HepG2 (cell line): ENCODE data around the gene GDI1. TPM values are rescaled to one million over a fixed set of nuclear protein-coding genes. Genes with fewer than 3 reads are reported as not detected.

Source experiments
- ARID2 ChIP-seq: sonication (generic); formaldehyde crosslinking; IDR thresholded peaks from 2 replicates; pipeline ENCODE4 v1.8.1; 2022; ENCODE audit warnings: mild to moderate bottlenecking, missing genetic modification reagents, borderline replicate concordance
- BHLHE40 ChIP-seq: IDR thresholded peaks from 2 replicates; pipeline ENCODE4 v1.6.1; 2011; ENCODE audit warnings: low read length, improper control_type of control experiment
- EED ChIP-seq: sonication (generic); formaldehyde crosslinking; IDR thresholded peaks from 2 replicates; pipeline ENCODE4 v1.5.0; 2020; ENCODE audit warnings: mild to moderate bottlenecking, missing genetic modification reagents
- ETV5 ChIP-seq: IDR thresholded peaks from 2 replicates; pipeline ENCODE4 v1.6.1; 2018; ENCODE audit warnings: missing biosample characterization, missing genetic modification reagents, inconsistent platforms, borderline replicate concordance
- GZF1 ChIP-seq: sonication (generic); formaldehyde crosslinking; IDR thresholded peaks from 2 replicates; pipeline ENCODE4 v1.5.1; 2020; ENCODE audit warnings: mild to moderate bottlenecking, missing genetic modification reagents
- JDP2 ChIP-seq: sonication (generic); formaldehyde crosslinking; IDR thresholded peaks from 2 replicates; pipeline ENCODE4 v1.8.1; 2022; ENCODE audit warnings: missing genetic modification reagents, borderline replicate concordance
- MTF1 ChIP-seq: sonication (generic); formaldehyde crosslinking; IDR thresholded peaks from 2 replicates; pipeline ENCODE4 v1.5.0; 2020; ENCODE audit warnings: missing genetic modification reagents
- PLRG1 ChIP-seq: fragments of 450-650 bp; conservative IDR thresholded peaks from 2 replicates; pipeline ENCODE4 v1.6.1; 2016
- RBAK ChIP-seq: sonication (generic); formaldehyde crosslinking; IDR thresholded peaks from 2 replicates; pipeline ENCODE4 v1.5.1; 2020; ENCODE audit warnings: mild to moderate bottlenecking, missing genetic modification reagents
- SMAD9 ChIP-seq: sonication (generic); formaldehyde crosslinking; IDR thresholded peaks from 2 replicates; pipeline ENCODE4 v1.5.1; 2020; ENCODE audit warnings: mild to moderate bottlenecking, missing genetic modification reagents
- SYNCRIP ChIP-seq: fragments of 200-400 bp; formaldehyde crosslinking; IDR thresholded peaks from 2 replicates; pipeline ENCODE4 v1.6.1; 2018; ENCODE audit warnings: mild to moderate bottlenecking, low read depth, low read length; ENCODE audit not compliant: insufficient read depth
- TEAD3 ChIP-seq: optimal IDR thresholded peaks from 2 replicates; pipeline ENCODE3; 2016; ENCODE audit warnings: borderline replicate concordance
- XRCC5 ChIP-seq: fragments of 200-400 bp; formaldehyde crosslinking; optimal IDR thresholded peaks from 2 replicates; pipeline ENCODE3; 2017; ENCODE audit warnings: mild to moderate bottlenecking, low read length
- ZBTB7A ChIP-seq: sonication (generic); formaldehyde crosslinking; IDR thresholded peaks from 2 replicates; pipeline ENCODE4 v1.8.0; 2022; ENCODE audit warnings: mild to moderate bottlenecking, missing genetic modification reagents
- ZFP41 ChIP-seq: sonication (generic); formaldehyde crosslinking; IDR thresholded peaks from 2 replicates; pipeline ENCODE4 v1.4.0; 2020; ENCODE audit warnings: mild to moderate bottlenecking, missing genetic modification reagents, borderline replicate concordance
- ZFX ChIP-seq: sonication (generic); formaldehyde crosslinking; IDR thresholded peaks from 2 replicates; pipeline ENCODE4 v1.4.0; 2020; ENCODE audit warnings: mild to moderate bottlenecking, low read depth, missing genetic modification reagents, moderate library complexity
- ZNF143 ChIP-seq: sonication (generic); formaldehyde crosslinking; IDR thresholded peaks from 2 replicates; pipeline ENCODE4 v1.4.0; 2020; ENCODE audit warnings: missing genetic modification reagents
- ZNF260 ChIP-seq: sonication (generic); formaldehyde crosslinking; IDR thresholded peaks from 2 replicates; pipeline ENCODE4 v1.4.0; 2020; ENCODE audit warnings: missing genetic modification reagents, low read depth, mild to moderate bottlenecking, borderline replicate concordance
- ZNF446 ChIP-seq: sonication (generic); formaldehyde crosslinking; IDR thresholded peaks from 2 replicates; pipeline ENCODE4 v1.5.0; 2020; ENCODE audit warnings: mild to moderate bottlenecking, missing genetic modification reagents
- ZNF543 ChIP-seq: sonication (generic); formaldehyde crosslinking; IDR thresholded peaks from 2 replicates; pipeline ENCODE4 v1.4.0; 2020; ENCODE audit warnings: mild to moderate bottlenecking, missing genetic modification reagents
- ZNF556 ChIP-seq: sonication (generic); formaldehyde crosslinking; IDR thresholded peaks from 2 replicates; pipeline ENCODE4 v1.4.0; 2020; ENCODE audit warnings: mild to moderate bottlenecking, missing genetic modification reagents, borderline replicate concordance
- ZNF644 ChIP-seq: IDR thresholded peaks from 2 replicates; pipeline ENCODE4 v1.6.1; 2016; ENCODE audit warnings: low read depth
- ZNF703 ChIP-seq: sonication (generic); formaldehyde crosslinking; IDR thresholded peaks from 2 replicates; pipeline ENCODE4 v1.5.1; 2020; ENCODE audit warnings: missing genetic modification reagents, mild to moderate bottlenecking, moderate library complexity, borderline replicate concordance
- ZSCAN22 ChIP-seq: sonication (generic); formaldehyde crosslinking; IDR thresholded peaks from 2 replicates; pipeline ENCODE4 v1.4.0; 2020; ENCODE audit warnings: mild to moderate bottlenecking, missing genetic modification reagents
- polyA plus RNA-seq, 8 experiments: library from polyadenylated mRNA; depleted of rRNA in 3 of 8; stranded (reverse) in 7 of 8; unstranded in 1 of 8; fragments of >200 nt; fragmentation: Illumina TruSeq in 4 of 8; extraction: Trizol in 4 of 8; gene quantifications; 2 replicates each; pipeline versions ENCODE4 v1.2.1 to v1.2.3, GENCODE V29; 2011 to 2016; ENCODE audit warnings: low read depth in 4 of 8, missing spikeins in 1 of 8, mixed read lengths in 1 of 8; ENCODE audit not compliant: insufficient read depth in 1 of 8
- total RNA-seq, 5 experiments: library from RNA; depleted of rRNA; stranded (reverse); fragments of >200 nt; fragmentation: Illumina TruSeq; extraction: Trizol; gene quantifications; 2 replicates each; pipeline ENCODE4 v1.2.3, GENCODE V29; 2016; ENCODE audit warnings: low read depth in 1 of 5
- TF ChIP-seq, protein P1 (sequence below): sonication (generic); formaldehyde crosslinking; IDR thresholded peaks from 2 replicates; pipeline ENCODE4 v1.4.0; 2020; ENCODE audit warnings: missing genetic modification reagents
- TF ChIP-seq, protein P2 (sequence below): IDR thresholded peaks from 2 replicates; pipeline ENCODE4 v1.6.1; 2016; ENCODE audit warnings: missing genetic modification reagents, missing compliant biosample characterization
- TF ChIP-seq, protein P3 (sequence below): sonication (generic); formaldehyde crosslinking; IDR thresholded peaks from 2 replicates; pipeline ENCODE4 v1.8.0; 2022; ENCODE audit warnings: missing genetic modification reagents, mild to moderate bottlenecking, moderate library complexity, borderline replicate concordance

Gene GDI1
- total and polyA plus RNA-seq, 2 of the 13 experiments (the other 11 are each of a cell fraction or from before 2014, with no cell fraction given): 17.4 to 105 TPM

DNA sequence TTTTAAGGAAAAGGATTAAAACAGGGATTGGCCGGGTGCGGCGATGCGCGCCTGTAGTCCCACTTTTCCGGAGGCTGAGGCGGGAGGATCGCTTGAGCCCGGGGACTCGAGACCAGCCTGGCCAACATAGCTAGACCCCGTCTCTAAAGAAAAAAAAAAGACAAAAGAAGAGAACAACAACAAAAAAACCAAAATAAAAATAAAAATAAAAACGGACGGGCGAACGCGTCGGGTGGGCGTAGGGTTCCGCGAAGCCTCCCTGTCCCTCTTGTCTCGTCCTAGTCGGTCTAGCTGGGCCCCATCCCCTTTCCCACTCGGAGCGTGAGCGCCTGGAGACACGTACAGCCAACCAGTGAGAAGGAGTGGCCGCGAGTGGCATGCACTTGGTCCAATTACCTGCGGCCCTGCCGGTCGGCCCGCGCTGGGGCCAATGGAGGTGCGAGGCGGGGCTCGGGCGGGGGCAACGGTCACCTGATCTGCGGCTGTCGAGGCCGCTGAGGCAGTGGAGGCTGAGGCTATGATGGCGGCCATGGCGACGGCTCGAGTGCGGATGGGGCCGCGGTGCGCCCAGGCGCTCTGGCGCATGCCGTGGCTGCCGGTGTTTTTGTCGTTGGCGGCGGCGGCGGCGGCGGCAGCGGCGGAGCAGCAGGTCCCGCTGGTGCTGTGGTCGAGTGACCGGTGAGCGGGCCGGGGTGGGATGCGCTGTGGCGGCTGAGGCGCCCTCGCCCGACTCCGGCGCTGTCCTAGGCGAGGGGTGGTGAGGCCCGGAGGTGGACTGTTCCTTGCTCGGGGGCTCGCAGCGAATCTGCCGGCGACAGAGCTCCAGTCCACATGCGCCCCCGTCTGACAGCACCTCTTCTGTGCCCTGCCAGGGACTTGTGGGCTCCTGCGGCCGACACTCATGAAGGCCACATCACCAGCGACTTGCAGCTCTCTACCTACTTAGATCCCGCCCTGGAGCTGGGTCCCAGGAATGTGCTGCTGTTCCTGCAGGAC is 8.5 kb upstream of the GDI1 start, which contains the start of gene ATP6AP1 (continued):
- TF ChIP-seq ZFP41: no peak
- no peak for TF ChIP-seq ZNF143 (CRISPR knock-in tag)
- TF ChIP-seq ETV5 (CRISPR knock-in tag): no peak
- 0 out of 2 replicates have a peak, but pooled peaks have one; percentile 43 for TF ChIP-seq BHLHE40
- TF ChIP-seq MTF1: no peak
- TF ChIP-seq ZNF556 (CRISPR knock-in tag): no peak
- TF ChIP-seq, protein P1, sequence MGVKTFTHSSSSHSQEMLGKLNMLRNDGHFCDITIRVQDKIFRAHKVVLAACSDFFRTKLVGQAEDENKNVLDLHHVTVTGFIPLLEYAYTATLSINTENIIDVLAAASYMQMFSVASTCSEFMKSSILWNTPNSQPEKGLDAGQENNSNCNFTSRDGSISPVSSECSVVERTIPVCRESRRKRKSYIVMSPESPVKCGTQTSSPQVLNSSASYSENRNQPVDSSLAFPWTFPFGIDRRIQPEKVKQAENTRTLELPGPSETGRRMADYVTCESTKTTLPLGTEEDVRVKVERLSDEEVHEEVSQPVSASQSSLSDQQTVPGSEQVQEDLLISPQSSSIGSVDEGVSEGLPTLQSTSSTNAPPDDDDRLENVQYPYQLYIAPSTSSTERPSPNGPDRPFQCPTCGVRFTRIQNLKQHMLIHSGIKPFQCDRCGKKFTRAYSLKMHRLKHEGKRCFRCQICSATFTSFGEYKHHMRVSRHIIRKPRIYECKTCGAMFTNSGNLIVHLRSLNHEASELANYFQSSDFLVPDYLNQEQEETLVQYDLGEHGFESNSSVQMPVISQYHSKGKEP (CRISPR knock-in tag): no peak
- no peak for TF ChIP-seq ZNF703 (CRISPR knock-in tag)
- TF ChIP-seq ZFX (CRISPR knock-in tag): peak; percentile 81
- no peak for TF ChIP-seq ZNF543
- no peak for TF ChIP-seq TEAD3 (CRISPR knock-in tag)
- no peak for TF ChIP-seq SMAD9 (CRISPR knock-in tag)
- TF ChIP-seq ZNF260 (CRISPR knock-in tag): no peak
- TF ChIP-seq RBAK (CRISPR knock-in tag): no peak
- TF ChIP-seq JDP2 (CRISPR knock-in tag): no peak
- TF ChIP-seq ZBTB7A (CRISPR knock-in tag): 0 out of 2 replicates have a peak, but pooled peaks have one; percentile 54
- no peak for TF ChIP-seq XRCC5
- TF ChIP-seq, protein P2, sequence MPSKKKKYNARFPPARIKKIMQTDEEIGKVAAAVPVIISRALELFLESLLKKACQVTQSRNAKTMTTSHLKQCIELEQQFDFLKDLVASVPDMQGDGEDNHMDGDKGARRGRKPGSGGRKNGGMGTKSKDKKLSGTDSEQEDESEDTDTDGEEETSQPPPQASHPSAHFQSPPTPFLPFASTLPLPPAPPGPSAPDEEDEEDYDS (CRISPR knock-in tag): peak; percentile 65
- TF ChIP-seq, protein P3, sequence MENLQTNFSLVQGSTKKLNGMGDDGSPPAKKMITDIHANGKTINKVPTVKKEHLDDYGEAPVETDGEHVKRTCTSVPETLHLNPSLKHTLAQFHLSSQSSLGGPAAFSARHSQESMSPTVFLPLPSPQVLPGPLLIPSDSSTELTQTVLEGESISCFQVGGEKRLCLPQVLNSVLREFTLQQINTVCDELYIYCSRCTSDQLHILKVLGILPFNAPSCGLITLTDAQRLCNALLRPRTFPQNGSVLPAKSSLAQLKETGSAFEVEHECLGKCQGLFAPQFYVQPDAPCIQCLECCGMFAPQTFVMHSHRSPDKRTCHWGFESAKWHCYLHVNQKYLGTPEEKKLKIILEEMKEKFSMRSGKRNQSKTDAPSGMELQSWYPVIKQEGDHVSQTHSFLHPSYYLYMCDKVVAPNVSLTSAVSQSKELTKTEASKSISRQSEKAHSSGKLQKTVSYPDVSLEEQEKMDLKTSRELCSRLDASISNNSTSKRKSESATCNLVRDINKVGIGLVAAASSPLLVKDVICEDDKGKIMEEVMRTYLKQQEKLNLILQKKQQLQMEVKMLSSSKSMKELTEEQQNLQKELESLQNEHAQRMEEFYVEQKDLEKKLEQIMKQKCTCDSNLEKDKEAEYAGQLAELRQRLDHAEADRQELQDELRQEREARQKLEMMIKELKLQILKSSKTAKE (CRISPR knock-in tag): no peak
- no peak for TF ChIP-seq ARID2 (CRISPR knock-in tag)
- no peak for TF ChIP-seq SYNCRIP
- no peak for TF ChIP-seq GZF1 (CRISPR knock-in tag)
- no peak for TF ChIP-seq PLRG1
- TF ChIP-seq ZNF446: no peak
- no peak; the same call in 1 of the 2 replicates for TF ChIP-seq EED (CRISPR knock-in tag)
- no peak for TF ChIP-seq ZSCAN22 (CRISPR knock-in tag)
- no peak for TF ChIP-seq ZNF644 (CRISPR knock-in tag)
